PC-3 (cell line): Measurements from ENCODE around the gene NASP. TPM values are rescaled to one million over a fixed set of nuclear protein-coding genes. Genes with fewer than 3 reads are reported as not detected.

ENCODE experiments used
- ATAC-seq: fragments of 200-7000 bp; cut with Tn5 transposase; 2 replicates; pipeline ENCODE4 v1.9.1; 2020; ENCODE audit warnings: mild to moderate bottlenecking, moderate library complexity
- BruUV-seq: library from RNA; stranded (reverse); fragments of 400-500 nt; replicated peaks from 2 replicates; lab custom pipeline; 2021; lab: Mats Ljungman, UMichigan
- CTCF ChIA-PET: fragments of 300-600 bp; sonication (Branson Sonifier 250); formaldehyde crosslinking; loops from one replicate; lab custom pipeline; 2022; ENCODE audit warnings: antibody characterized with exemption; lab: Charles Lee
- POLR2A ChIA-PET: fragments of 300-600 bp; sonication (Branson Sonifier 250); formaldehyde crosslinking; loops from one replicate; lab custom pipeline; 2022; ENCODE audit warnings: antibody characterized with exemption; ENCODE audit not compliant: unreplicated experiment; lab: Charles Lee
- DNase-seq: peaks from one replicate; pipeline ENCODE4 v3.0.0-alpha.2; 2015
- H2AFZ ChIP-seq: fragments of 300-600 bp; sonication (generic); 2 replicates; pipeline ENCODE4 v1.6.0; 2016; ENCODE audit warnings: antibody characterized with exemption, low read length
- H3F3A ChIP-seq: fragments of 300-600 bp; sonication (generic); one replicate; pipeline ENCODE4 v1.6.0; 2017; ENCODE audit warnings: antibody characterized with exemption, low read length, control low read depth, mild to moderate bottlenecking; ENCODE audit not compliant: unreplicated experiment
- H3K27ac ChIP-seq: fragments of 300-600 bp; sonication (generic); 2 replicates; pipeline ENCODE4 v1.5.1; 2016; ENCODE audit warnings: mild to moderate bottlenecking, low read length
- H3K27me3 ChIP-seq: fragments of 300-600 bp; sonication (generic); 2 replicates; pipeline ENCODE4 v1.6.1; 2016; ENCODE audit warnings: low read length, mixed read lengths
- H3K36me3 ChIP-seq: fragments of 300-600 bp; sonication (generic); 2 replicates; pipeline ENCODE4 v1.6.1; 2016; ENCODE audit warnings: low read depth, mixed run types, low read length, mixed read lengths
- H3K4me1 ChIP-seq: fragments of 300-600 bp; sonication (generic); 2 replicates; pipeline ENCODE4 v1.5.1; 2016; ENCODE audit warnings: low read length; ENCODE audit not compliant: insufficient read depth
- H3K4me2 ChIP-seq: fragments of 300-600 bp; sonication (generic); 2 replicates; pipeline ENCODE4 v1.6.0; 2016; ENCODE audit warnings: low read length
- H3K4me3 ChIP-seq: fragments of 300-600 bp; sonication (generic); 2 replicates; pipeline ENCODE4 v1.5.1; 2016; ENCODE audit warnings: mild to moderate bottlenecking, low read length, mixed read lengths
- H3K79me2 ChIP-seq: fragments of 300-600 bp; sonication (generic); 2 replicates; pipeline ENCODE4 v1.6.1; 2017; ENCODE audit warnings: low read length, mixed read lengths
- H3K9ac ChIP-seq: fragments of 300-600 bp; sonication (generic); 2 replicates; pipeline ENCODE4 v1.6.0; 2016; ENCODE audit warnings: mild to moderate bottlenecking, low read length
- H3K9me2 ChIP-seq: fragments of 300-600 bp; sonication (generic); replicated peaks from 2 replicates; pipeline ENCODE4 v1.6.1; 2016; ENCODE audit warnings: mixed run types, low read length, mixed read lengths
- H3K9me3 ChIP-seq: fragments of 300-600 bp; sonication (generic); 2 replicates; pipeline ENCODE4 v1.6.1; 2016; ENCODE audit warnings: low read length, mixed read lengths
- H4K20me1 ChIP-seq: fragments of 300-600 bp; sonication (generic); 2 replicates; pipeline ENCODE4 v1.6.1; 2016; ENCODE audit warnings: low read length, mixed read lengths
- CTCF ChIP-seq: fragments of 300-600 bp; sonication (generic); conservative IDR thresholded peaks from 2 replicates; pipeline ENCODE4 v1.5.1; 2017; ENCODE audit warnings: antibody characterized with exemption, low read depth, mild to moderate bottlenecking, low read length
- EZH2 ChIP-seq: fragments of 300-600 bp; sonication (generic); IDR thresholded peaks from one replicate; pipeline ENCODE4 v1.6.1; 2017; ENCODE audit warnings: antibody characterized with exemption, mild to moderate bottlenecking, low read length; ENCODE audit not compliant: unreplicated experiment
- EZH2phosphoT487 ChIP-seq: fragments of 300-600 bp; sonication (generic); IDR thresholded peaks from 2 replicates; pipeline ENCODE4 v1.6.1; 2018; ENCODE audit warnings: mild to moderate bottlenecking, antibody characterized with exemption, low read length, borderline replicate concordance
- intact Hi-C: fragments of 100-400 bp; cut with micrococcal nuclease; formaldehyde crosslinking; loops from 2 replicates; pipeline ENCODE4 v1.9.0; 2023
- total RNA-seq: library from RNA; depleted of rRNA; stranded (reverse); fragments of >200 nt; gene quantifications from 2 replicates; pipeline ENCODE4 v1.2.3, GENCODE V29; 2014

Gene NASP
- total RNA-seq, 1 experiment from 2014 or later: 119 TPM

- no peak for DNase-seq
- H3K27me3 ChIP-seq: no peaks in the 10 kb centered on the region
- ChIA-PET POLR2A (no interaction called here), CTCF (no interaction called here)
- H3K36me3 ChIP-seq: peaks cover 9% of the 10 kb centered on the region
- H3F3A ChIP-seq: no peaks in the 10 kb centered on the region
- H4K20me1 ChIP-seq: no peaks in the 10 kb centered on the region
- TF ChIP-seq EZH2 (no peak), CTCF (no peak), EZH2phosphoT487 (no peak)
- H3K4me3 ChIP-seq: no peak overlapping the region
- no TSS peak for BruUV-seq
- no peaks in the 10 kb centered on the region for H3K9me2 ChIP-seq
- H3K9ac ChIP-seq: no peak overlapping the region
- H2AFZ ChIP-seq: no peak overlapping the region
- H3K9me3 ChIP-seq: no peaks in the 10 kb centered on the region
- no peak overlapping the region for H3K27ac ChIP-seq
- no peak overlapping the region for H3K4me2 ChIP-seq
- ATAC-seq: no peak
- intact Hi-C loops: no loop called here
- no peaks in the 10 kb centered on the region for H3K4me1 ChIP-seq
- no peaks in the 10 kb centered on the region for H3K79me2 ChIP-seq
Observed at GRCh38 chr1:45574105-45574626, 9.7 kb upstream of the NASP start.

GRCh38 chr1:45583264-45583665 is 576 bp upstream of the NASP start:
- Histone ChIP-seq H3K4me3 (peak overlapping the region; percentile 91), H2AFZ (peak overlapping the region; percentile 100), H3K36me3 (no peaks in the 10 kb centered on the region), H3K9ac (peak overlapping the region; percentile 92), H3K9me2 (no peaks in the 10 kb centered on the region), H3K4me2 (peak overlapping the region; percentile 98), H3K79me2 (peaks cover 44% of the 10 kb centered on the region), H4K20me1 (peaks cover 34% of the 10 kb centered on the region), H3K9me3 (no peaks in the 10 kb centered on the region), H3K27ac (no peak overlapping the region), H3K4me1 (peaks cover 7% of the 10 kb centered on the region), H3F3A (peaks cover 3% of the 10 kb centered on the region), H3K27me3 (no peaks in the 10 kb centered on the region)
- BruUV-seq: TSS peak; percentile 69
- TF ChIP-seq EZH2phosphoT487 (no peak), EZH2 (no peak), CTCF (no peak)
- ATAC-seq (peak; percentile 80), DNase-seq (peak; percentile 97)
- intact Hi-C loops: no loop called here
- ChIA-PET CTCF (interaction anchor here (1.3 kb wide), 1 partner anchor 62 kb away, joined by 3 read pairs; the partner anchor contains the start of gene PRDX1), POLR2A (interaction anchor here (0.6 kb wide), 1 partner anchor 52 kb away, joined by 4 read pairs; no protein-coding TSS in a partner anchor)
